DOHH2 (cell line): ENCODE measurements around the gene FAM107A.

ENCODE experiments used
- H3F3A ChIP-seq: fragments of 200-600 bp; sonication (generic), shearing (Covaris generic); 2 replicates; pipeline ENCODE4 v1.6.0; 2016; ENCODE audit warnings: antibody characterized with exemption, mild to moderate bottlenecking; ENCODE audit not compliant: control insufficient read depth, insufficient read depth
- H3K27ac ChIP-seq: fragments of 200-600 bp; sonication (generic); 2 replicates; pipeline ENCODE4 v1.5.1; 2014; ENCODE audit warnings: low read depth, mild to moderate bottlenecking, low read length, moderate library complexity
- H3K27me3 ChIP-seq: fragments of 200-600 bp; sonication (generic); 2 replicates; pipeline ENCODE4 v1.6.1; 2014; ENCODE audit warnings: mild to moderate bottlenecking, low read length, mixed read lengths; ENCODE audit not compliant: control insufficient read depth
- H3K36me3 ChIP-seq: fragments of 200-600 bp; sonication (generic); 2 replicates; pipeline ENCODE4 v1.6.1; 2014; ENCODE audit warnings: mild to moderate bottlenecking, low read length, moderate library complexity, mixed read lengths; ENCODE audit not compliant: control insufficient read depth
- H3K4me1 ChIP-seq: fragments of 200-600 bp; sonication (generic); 2 replicates; pipeline ENCODE4 v1.6.1; 2014; ENCODE audit warnings: mild to moderate bottlenecking, low read length, mixed read lengths; ENCODE audit not compliant: control insufficient read depth
- H3K4me2 ChIP-seq: fragments of 200-600 bp; sonication (generic); 2 replicates; pipeline ENCODE4 v1.6.0; 2014; ENCODE audit warnings: mild to moderate bottlenecking, low read length, moderate library complexity
- H3K4me3 ChIP-seq: fragments of 200-600 bp; sonication (generic); 2 replicates; pipeline ENCODE4 v1.5.1; 2014; ENCODE audit warnings: mild to moderate bottlenecking, low read length, mixed read lengths
- H3K79me2 ChIP-seq: fragments of 200-600 bp; sonication (generic); 2 replicates; pipeline ENCODE4 v1.6.1; 2014; ENCODE audit warnings: mild to moderate bottlenecking, low read length, mixed read lengths; ENCODE audit not compliant: control insufficient read depth
- H3K9me2 ChIP-seq: fragments of 200-600 bp; sonication (generic); replicated peaks from 2 replicates; pipeline ENCODE4 v1.6.1; 2014; ENCODE audit warnings: mild to moderate bottlenecking, low read length, mixed read lengths; ENCODE audit not compliant: control insufficient read depth
- H3K9me3 ChIP-seq: fragments of 200-600 bp; sonication (generic); 2 replicates; pipeline ENCODE4 v1.6.1; 2014; ENCODE audit warnings: antibody characterized with exemption, low read length, mixed read lengths; ENCODE audit not compliant: control insufficient read depth, insufficient read depth
- H4K20me1 ChIP-seq: fragments of 200-600 bp; sonication (generic); 2 replicates; pipeline ENCODE4 v1.6.0; 2014; ENCODE audit warnings: low read depth, mild to moderate bottlenecking, antibody characterized with exemption, low read length, moderate library complexity; ENCODE audit not compliant: control insufficient read depth, insufficient read depth
- CTCF ChIP-seq: fragments of 200-600 bp; sonication (generic); IDR thresholded peaks from one replicate; pipeline ENCODE4 v1.5.1; 2014; ENCODE audit warnings: antibody characterized with exemption, mild to moderate bottlenecking, low read depth, low read length; ENCODE audit not compliant: poor library complexity, severe bottlenecking
- EZH2phosphoT487 ChIP-seq: fragments of 200-600 bp; sonication (generic); IDR thresholded peaks from 2 replicates; pipeline ENCODE4 v1.6.1; 2017; ENCODE audit warnings: borderline replicate concordance, mild to moderate bottlenecking, antibody characterized with exemption, low read length, moderate library complexity, mixed read lengths

Gene FAM107A

DNA sequence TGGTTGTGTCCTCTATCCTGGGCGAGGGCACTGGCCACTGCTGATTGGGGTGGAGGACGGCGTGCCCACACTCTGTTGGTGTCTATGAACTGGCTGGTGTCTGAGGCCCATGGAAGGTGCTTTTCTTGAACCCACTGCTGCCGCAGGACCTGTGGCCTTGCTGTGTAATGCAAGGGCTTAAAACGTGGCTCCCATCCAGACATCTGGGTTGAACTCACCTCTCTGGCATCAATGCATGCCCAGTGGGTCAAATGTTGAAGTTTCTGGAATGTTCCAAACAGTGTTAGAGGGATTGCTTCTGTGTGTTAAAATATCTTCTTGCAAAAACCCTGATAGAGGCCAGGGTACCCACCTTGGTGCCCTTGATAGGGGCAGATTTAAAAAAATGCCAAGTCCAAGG lies 46.8 kb upstream of the FAM107A start:
- H3K9me2 ChIP-seq, result no peaks in the 10 kb centered on the region
- no peaks in the 10 kb centered on the region for H3K4me1 ChIP-seq
- no peaks in the 10 kb centered on the region for H3K9me3 ChIP-seq
- H3K4me2 ChIP-seq, result no peak overlapping the region
- H3K27me3 ChIP-seq, result 0 out of 2 replicates have a peak, but pooled peaks cover 2% of the 10 kb centered on the region
- no peaks in the 10 kb centered on the region for H3K79me2 ChIP-seq
- H3F3A ChIP-seq, result no peaks in the 10 kb centered on the region
- H3K36me3 ChIP-seq, result no peaks in the 10 kb centered on the region
- H3K27ac ChIP-seq, result no peak overlapping the region
- H3K4me3 ChIP-seq, result no peak overlapping the region
- H4K20me1 ChIP-seq, result no peaks in the 10 kb centered on the region
- TF ChIP-seq CTCF (no peak), EZH2phosphoT487 (no peak)

- Histone ChIP-seq H3K4me1 (no peaks in the 10 kb centered on the region), H3K9me2 (no peaks in the 10 kb centered on the region), H3K4me3 (no peak overlapping the region), H3K9me3 (no peaks in the 10 kb centered on the region), H3K27ac (no peak overlapping the region), H4K20me1 (no peaks in the 10 kb centered on the region), H3K79me2 (no peaks in the 10 kb centered on the region), H3F3A (no peaks in the 10 kb centered on the region), H3K27me3 (0 out of 2 replicates have a peak, but pooled peaks cover 2% of the 10 kb centered on the region), H3K36me3 (no peaks in the 10 kb centered on the region), H3K4me2 (no peak overlapping the region)
- no peak for TF ChIP-seq CTCF
- TF ChIP-seq EZH2phosphoT487, result no peak
Observed at GRCh38 chr3:58623478-58623877, 46.3 kb upstream of the FAM107A start.

- H3K36me3 ChIP-seq, result no peaks in the 10 kb centered on the region
- H3K4me3 ChIP-seq, result no peak overlapping the region
- H3K9me3 ChIP-seq, result no peaks in the 10 kb centered on the region
- 0 out of 2 replicates have a peak, but pooled peaks cover 2% of the 10 kb centered on the region for H3K27me3 ChIP-seq
- H4K20me1 ChIP-seq, result no peaks in the 10 kb centered on the region
- H3K27ac ChIP-seq, result no peak overlapping the region
- no peaks in the 10 kb centered on the region for H3F3A ChIP-seq
- no peaks in the 10 kb centered on the region for H3K4me1 ChIP-seq
- no peak overlapping the region for H3K4me2 ChIP-seq
- no peak for TF ChIP-seq EZH2phosphoT487
- TF ChIP-seq CTCF, result no peak
- no peaks in the 10 kb centered on the region for H3K9me2 ChIP-seq
- no peaks in the 10 kb centered on the region for H3K79me2 ChIP-seq
Observed at GRCh38 chr3:58622892-58623291, 45.7 kb upstream of the FAM107A start.

DNA sequence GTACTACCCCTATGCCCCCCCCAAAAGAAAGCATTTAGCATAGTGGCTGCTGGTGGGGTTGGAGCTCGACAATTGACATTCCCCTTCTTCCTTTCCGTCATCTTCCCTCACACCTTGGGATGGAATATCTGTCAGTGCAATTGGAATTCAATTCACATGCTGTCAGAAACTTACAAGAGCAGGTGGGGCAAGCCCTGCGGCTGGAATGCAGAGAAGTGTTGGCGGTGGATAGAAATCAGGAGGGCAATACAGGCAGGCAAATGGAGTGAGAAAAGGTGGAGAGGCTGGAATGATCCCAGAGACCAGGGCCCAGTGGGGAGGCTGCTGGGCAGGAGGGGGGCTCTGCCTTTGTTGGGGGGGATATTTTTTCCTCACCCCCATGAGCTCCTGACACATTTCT lies 45.2 kb upstream of the FAM107A start:
- Histone ChIP-seq H3K27me3 (0 out of 2 replicates have a peak, but pooled peaks cover 2% of the 10 kb centered on the region), H3K4me2 (no peak overlapping the region), H4K20me1 (no peaks in the 10 kb centered on the region), H3K9me3 (no peaks in the 10 kb centered on the region), H3K27ac (no peak overlapping the region), H3K4me3 (no peak overlapping the region), H3K36me3 (no peaks in the 10 kb centered on the region), H3K9me2 (no peaks in the 10 kb centered on the region), H3K79me2 (no peaks in the 10 kb centered on the region), H3F3A (no peaks in the 10 kb centered on the region), H3K4me1 (no peaks in the 10 kb centered on the region)
- no peak for TF ChIP-seq CTCF
- TF ChIP-seq EZH2phosphoT487, result no peak
